ENCODE results near the gene LPIN2. TPM values are rescaled to one million over a fixed set of nuclear protein-coding genes. Genes with fewer than 3 reads are reported as not detected.
A peak's percentile ranks its signal among the peaks of the same experiment; 100 is the strongest.
"Not testable (repeated sequence)": the region's sequence is repeated elsewhere in the genome, so short reads cannot be mapped to it uniquely, and the experiment has no call there.

LPIN2 gene
- total and polyA plus RNA-seq, 8 donors = 5.1 to 23.0 (median 11.9) TPM

DNA sequence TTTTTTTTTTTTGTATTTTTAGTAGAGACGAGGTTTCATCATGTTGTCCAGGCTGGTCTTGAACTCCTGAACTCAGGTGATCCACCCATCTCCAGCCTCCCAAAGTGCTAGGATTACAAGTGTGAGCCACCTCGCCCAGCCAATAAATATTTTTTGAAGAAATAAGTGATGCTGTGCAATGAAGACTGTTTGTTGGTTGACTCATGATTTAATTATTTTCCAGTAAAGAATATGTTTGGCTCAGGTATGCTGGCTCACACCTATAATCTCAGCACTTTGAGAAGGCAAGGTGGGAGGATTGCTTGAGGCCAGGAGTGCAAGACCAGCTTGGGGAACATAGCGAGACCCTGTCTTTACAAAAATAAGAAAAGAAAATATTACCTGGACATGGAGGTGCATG, 41.8 kb upstream of the LPIN2 start:
- intact Hi-C loops (cut with DNase I) = no loop called here
- H3K27me3 ChIP-seq = no peaks in the 10 kb centered on the region
- H3K36me3 ChIP-seq = no peaks in the 10 kb centered on the region
- TF ChIP-seq, protein P1, sequence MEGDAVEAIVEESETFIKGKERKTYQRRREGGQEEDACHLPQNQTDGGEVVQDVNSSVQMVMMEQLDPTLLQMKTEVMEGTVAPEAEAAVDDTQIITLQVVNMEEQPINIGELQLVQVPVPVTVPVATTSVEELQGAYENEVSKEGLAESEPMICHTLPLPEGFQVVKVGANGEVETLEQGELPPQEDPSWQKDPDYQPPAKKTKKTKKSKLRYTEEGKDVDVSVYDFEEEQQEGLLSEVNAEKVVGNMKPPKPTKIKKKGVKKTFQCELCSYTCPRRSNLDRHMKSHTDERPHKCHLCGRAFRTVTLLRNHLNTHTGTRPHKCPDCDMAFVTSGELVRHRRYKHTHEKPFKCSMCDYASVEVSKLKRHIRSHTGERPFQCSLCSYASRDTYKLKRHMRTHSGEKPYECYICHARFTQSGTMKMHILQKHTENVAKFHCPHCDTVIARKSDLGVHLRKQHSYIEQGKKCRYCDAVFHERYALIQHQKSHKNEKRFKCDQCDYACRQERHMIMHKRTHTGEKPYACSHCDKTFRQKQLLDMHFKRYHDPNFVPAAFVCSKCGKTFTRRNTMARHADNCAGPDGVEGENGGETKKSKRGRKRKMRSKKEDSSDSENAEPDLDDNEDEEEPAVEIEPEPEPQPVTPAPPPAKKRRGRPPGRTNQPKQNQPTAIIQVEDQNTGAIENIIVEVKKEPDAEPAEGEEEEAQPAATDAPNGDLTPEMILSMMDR (IDR thresholded peaks at IDR 0.05) = no peak
- DNase-seq (no peak), FAIRE-seq (no peak), ATAC-seq (no peak)
- no peak overlapping the region for H3K4me3 ChIP-seq
- no peak overlapping the region for H3K27ac ChIP-seq
- H3K9me3 ChIP-seq = no peaks in the 10 kb centered on the region
- 79 to 84% methylated on average over 3 of the region's 3 CpGs for WGBS, 2 donors
- peaks cover 0 to 13% (median 11%) of the 10 kb centered on the region in 3 donors for H3K4me1 ChIP-seq

DNA sequence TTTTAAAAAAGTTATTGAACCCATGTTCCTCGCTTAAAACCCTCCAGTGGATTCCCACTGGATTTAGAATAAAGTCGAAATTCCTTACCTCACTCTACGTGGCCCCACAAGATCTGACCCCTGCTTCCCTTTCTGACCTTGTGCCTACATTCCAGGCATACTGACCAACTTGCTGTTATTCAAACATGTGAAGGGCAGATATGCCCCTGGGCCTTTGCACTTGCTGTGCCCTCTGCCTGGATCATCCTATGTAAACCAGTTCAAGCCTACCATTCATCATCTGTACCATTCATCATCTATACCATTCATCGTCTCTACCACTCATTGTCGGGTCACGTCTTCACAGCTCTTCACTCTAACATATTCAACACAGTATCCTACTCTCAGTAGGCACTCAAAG, 41.3 kb upstream of the LPIN2 start:
- H3K27ac ChIP-seq = no peak overlapping the region
- H3K36me3 ChIP-seq = no peaks in the 10 kb centered on the region
- WGBS, 2 donors = 92 to 99% methylated on average over 6 of the region's 6 CpGs
- no peak for DNase-seq
- H3K4me3 ChIP-seq = no peak overlapping the region
- intact Hi-C loops (cut with DNase I) = no loop called here
- no peak for ATAC-seq
- no peaks in the 10 kb centered on the region for H3K27me3 ChIP-seq
- no peaks in the 10 kb centered on the region for H3K9me3 ChIP-seq
- peaks cover 0 to 13% (median 11%) of the 10 kb centered on the region in 3 donors for H3K4me1 ChIP-seq
- no peak for FAIRE-seq
- TF ChIP-seq, protein P1 (IDR thresholded peaks at IDR 0.05) = no peak

- ATAC-seq = no peak
These were observed 40.1 kb upstream of the LPIN2 start for GRCh38 chr18:3053081-3053480.

DNA sequence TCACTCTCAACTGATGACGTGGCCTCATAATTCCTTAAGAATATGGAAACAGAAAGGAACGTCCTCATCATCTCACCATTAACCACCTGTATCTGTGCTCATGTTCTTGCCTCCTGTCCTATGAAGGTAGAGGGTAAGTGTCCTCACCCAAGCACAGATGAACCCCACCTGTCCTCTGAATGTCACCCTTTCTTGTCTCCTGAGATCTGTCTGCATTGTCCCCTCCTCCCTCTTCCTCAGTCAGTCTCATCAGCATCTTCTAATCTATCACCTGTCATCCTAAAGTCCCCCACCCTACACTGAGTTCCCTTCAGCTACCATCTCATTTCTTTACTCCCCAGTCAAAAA, 39.4 kb upstream of the LPIN2 start:
- TF ChIP-seq, protein P1 (IDR thresholded peaks at IDR 0.05) = no peak
- peaks cover 0 to 13% (median 11%) of the 10 kb centered on the region in 3 donors for H3K4me1 ChIP-seq
- H3K9me3 ChIP-seq = no peaks in the 10 kb centered on the region
- no peak for DNase-seq
- ATAC-seq = no peak
- no peak overlapping the region for H3K4me3 ChIP-seq
- no peaks in the 10 kb centered on the region for H3K36me3 ChIP-seq
- FAIRE-seq = no peak
- 21 to 22% methylated on average over 2 of the region's 2 CpGs for WGBS, 2 donors
- no peaks in the 10 kb centered on the region for H3K27me3 ChIP-seq
- peak overlapping the region in 2 of 4 donors; percentile 36 to 73 for H3K27ac ChIP-seq
- intact Hi-C loops (cut with DNase I) = no loop called here

More at GRCh38 chr18:3053081-3053480, 40.1 kb upstream of the LPIN2 start:
- DNase-seq = no peak
- H3K9me3 ChIP-seq = no peaks in the 10 kb centered on the region
- FAIRE-seq = no peak
- no peak overlapping the region for H3K4me3 ChIP-seq
- H3K4me1 ChIP-seq = peaks cover 0 to 13% (median 11%) of the 10 kb centered on the region in 3 donors
- H3K36me3 ChIP-seq = no peaks in the 10 kb centered on the region
- intact Hi-C loops (cut with DNase I) = no loop called here
- no peaks in the 10 kb centered on the region for H3K27me3 ChIP-seq
- no peak overlapping the region for H3K27ac ChIP-seq
- WGBS, 2 donors = 97 to 98% methylated on average over 4 of the region's 4 CpGs
- TF ChIP-seq, protein P1 (IDR thresholded peaks at IDR 0.05) = no peak

DNA sequence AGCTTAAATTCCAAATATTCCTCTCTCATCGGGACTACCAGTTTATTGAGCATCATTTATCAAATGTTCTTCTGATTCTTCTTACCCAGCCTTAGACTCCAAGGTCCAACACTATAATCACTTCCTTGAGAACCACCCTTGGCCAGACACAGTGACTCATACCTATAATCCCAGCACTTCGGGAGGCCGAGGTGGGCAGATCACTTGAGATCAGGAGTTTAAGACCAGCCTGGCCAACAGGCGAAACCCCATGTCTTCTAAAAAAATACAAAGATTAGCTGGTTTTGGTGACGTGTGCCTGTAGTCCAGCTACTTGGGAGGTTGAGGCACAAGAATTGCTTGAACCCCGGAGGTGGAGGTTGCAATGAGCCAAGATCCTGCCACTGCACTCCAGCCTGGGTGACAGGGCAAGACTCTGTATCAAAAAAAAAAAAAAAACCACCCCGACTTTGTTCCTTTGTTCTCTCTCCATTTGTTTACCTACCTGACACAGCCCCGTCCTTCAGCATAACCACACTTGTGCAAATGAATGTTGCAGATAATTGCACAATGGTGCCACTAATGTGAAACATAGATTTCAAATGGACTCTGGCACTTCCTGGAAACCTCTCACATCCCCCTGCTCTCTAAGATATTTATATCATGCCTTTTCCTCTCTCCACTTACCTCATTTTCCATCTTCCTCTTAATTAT, 38.9 kb upstream of the LPIN2 start:
- WGBS, 2 donors = 37% methylated on average over 8 of the region's 8 CpGs
- Histone ChIP-seq H3K36me3 (no peaks in the 10 kb centered on the region), H3K27ac (peak overlapping the region in 2 of 4 donors; percentile 36 to 73), H3K27me3 (no peaks in the 10 kb centered on the region), H3K9me3 (no peaks in the 10 kb centered on the region), H3K4me3 (no peak overlapping the region), H3K4me1 (peaks cover 0 to 13% (median 11%) of the 10 kb centered on the region in 3 donors)
- ATAC-seq (peak; percentile 83 to 93 (median 92)), FAIRE-seq (no peak), DNase-seq (peak in 3 of 6 donors; percentile 34 to 54 (median 39))
- intact Hi-C loops (cut with DNase I) = no loop called here
- TF ChIP-seq, protein P1 (IDR thresholded peaks at IDR 0.05) = no peak

DNA sequence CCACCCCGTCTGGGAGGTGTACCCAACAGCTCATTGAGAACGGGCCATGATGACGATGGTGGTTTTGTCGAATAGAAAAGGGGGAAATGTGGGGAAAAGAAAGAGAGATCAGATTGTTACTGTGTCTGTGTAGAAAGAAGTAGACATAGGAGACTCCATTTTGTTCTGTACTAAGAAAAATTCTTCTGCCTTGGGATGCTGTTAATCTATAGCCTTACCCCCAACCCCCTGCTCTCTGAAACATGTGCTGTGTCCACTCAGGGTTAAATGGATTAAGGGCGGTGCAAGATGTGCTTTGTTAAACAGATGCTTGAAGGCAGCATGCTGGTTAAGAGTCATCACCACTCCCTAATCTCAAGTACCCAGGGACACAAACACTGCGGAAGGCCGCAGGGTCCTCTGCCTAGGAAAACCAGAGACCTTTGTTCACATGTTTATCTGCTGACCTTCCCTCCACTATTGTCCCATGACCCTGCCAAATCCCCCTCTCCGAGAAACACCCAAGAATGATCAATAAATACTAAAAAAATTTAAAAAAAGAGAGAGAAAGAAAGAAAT, 37.0 kb upstream of the LPIN2 start:
- H3K36me3 ChIP-seq; H3K27ac ChIP-seq; ATAC-seq; FAIRE-seq; DNase-seq; H3K27me3 ChIP-seq; H3K9me3 ChIP-seq; intact Hi-C loops (cut with DNase I); H3K4me3 ChIP-seq: not testable (repeated sequence)
- H3K4me1 ChIP-seq = peaks cover 7 to 22% (median 15%) of the 10 kb centered on the region in 3 donors
- 77 to 79% methylated on average over 1 to 3 of the region's 8 CpGs for WGBS, 2 donors
